ENCODE results near the gene TBC1D1. TPM values are rescaled to one million over a fixed set of nuclear protein-coding genes. Genes with fewer than 3 reads are reported as not detected.

TBC1D1 gene
- total and polyA plus RNA-seq, 2 of the 8 experiments (the other 6 are each of a cell fraction or from before 2014, with no cell fraction given), result 96.9 to 162 TPM

- no peak for TF ChIP-seq SUZ12 (IDR thresholded peaks at IDR 0.05; ENCODE audit: low read length)
These were observed 263.4 kb downstream of the TBC1D1 start (continued) for GRCh38 chr4:38154252-38154651.
